Muscle layer of duodenum (tissue), 2 donors: ENCODE data around the gene IL16.
"Not testable (repeated sequence)": the region's sequence is repeated elsewhere in the genome, so short reads cannot be mapped to it uniquely, and the experiment has no call there.

ENCODE experiments used
- H3K27ac ChIP-seq: one replicate; pipeline ENCODE4 v1.7.0; 2013; ENCODE audit warnings: mild to moderate bottlenecking, low read length
- H3K27me3 ChIP-seq: one replicate; pipeline ENCODE4 v1.7.0; 2013; ENCODE audit warnings: low read depth, mild to moderate bottlenecking, control low read depth, low read length
- H3K36me3 ChIP-seq, 2 donors: one replicate each; pipeline ENCODE4 v1.7.0; 2013; ENCODE audit warnings: low read length in 2 of 2, control low read depth in 1 of 2, mild to moderate bottlenecking in 1 of 2; ENCODE audit not compliant: insufficient read depth in 2 of 2, control insufficient read depth in 1 of 2
- H3K4me1 ChIP-seq, 2 donors: one replicate each; pipeline ENCODE4 v1.7.0; 2013; ENCODE audit warnings: low read length in 2 of 2, mild to moderate bottlenecking in 2 of 2, control low read depth in 1 of 2, moderate library complexity in 1 of 2; ENCODE audit not compliant: insufficient read depth in 2 of 2, control insufficient read depth in 1 of 2
- H3K4me3 ChIP-seq, 2 donors: one replicate each; pipeline ENCODE4 v1.7.0; 2013; ENCODE audit warnings: low read length in 2 of 2, low read depth in 1 of 2, mild to moderate bottlenecking in 1 of 2
- H3K9me3 ChIP-seq, 2 donors: one replicate each; pipeline ENCODE4 v1.7.0; 2013; ENCODE audit warnings: low read length in 2 of 2, control low read depth in 1 of 2, mild to moderate bottlenecking in 1 of 2; ENCODE audit not compliant: control insufficient read depth in 1 of 2
- donor health status: healthy.

The IL16 gene

GRCh38 chr15:81190922-81191507 lies 5.7 kb upstream of the IL16 start:
- no peaks in the 10 kb centered on the region for H3K4me1 ChIP-seq
- H3K9me3 ChIP-seq: no peaks in the 10 kb centered on the region
- no peaks in the 10 kb centered on the region for H3K36me3 ChIP-seq
- peak overlapping the region; percentile 70 for H3K27ac ChIP-seq
- H3K27me3 ChIP-seq: no peaks in the 10 kb centered on the region
- H3K4me3 ChIP-seq: no peak overlapping the region

- Histone ChIP-seq H3K27me3 (no peaks in the 10 kb centered on the region), H3K4me1 (no peaks in the 10 kb centered on the region), H3K36me3 (no peaks in the 10 kb centered on the region), H3K4me3 (no peak overlapping the region), H3K9me3 (no peaks in the 10 kb centered on the region), H3K27ac (no peak overlapping the region)
Observed at GRCh38 chr15:81191701-81192100, 5.0 kb upstream of the IL16 start.

GRCh38 chr15:81194723-81195122 lies 2.0 kb upstream of the IL16 start:
- H3K27ac ChIP-seq: no peak overlapping the region
- H3K9me3 ChIP-seq: no peaks in the 10 kb centered on the region
- no peaks in the 10 kb centered on the region for H3K36me3 ChIP-seq
- H3K4me3 ChIP-seq: no peak overlapping the region
- no peaks in the 10 kb centered on the region for H3K4me1 ChIP-seq
- no peaks in the 10 kb centered on the region for H3K27me3 ChIP-seq

- Histone ChIP-seq H3K4me1 (no peaks in the 10 kb centered on the region), H3K27me3 (no peaks in the 10 kb centered on the region), H3K36me3 (no peaks in the 10 kb centered on the region), H3K4me3 (no peak overlapping the region), H3K9me3 (no peaks in the 10 kb centered on the region), H3K27ac (no peak overlapping the region)
Observed at GRCh38 chr15:81195339-81195864, 1.3 kb upstream of the IL16 start.

- Histone ChIP-seq H3K36me3 (no peaks in the 10 kb centered on the region), H3K27me3 (no peaks in the 10 kb centered on the region), H3K4me1 (no peaks in the 10 kb centered on the region), H3K27ac (no peak overlapping the region), H3K9me3 (no peaks in the 10 kb centered on the region), H3K4me3 (no peak overlapping the region)
Observed at GRCh38 chr15:81197255-81197630, 564 bp downstream of the IL16 start.

- Histone ChIP-seq H3K27me3 (no peaks in the 10 kb centered on the region), H3K36me3 (no peaks in the 10 kb centered on the region), H3K27ac (no peak overlapping the region)
Observed at GRCh38 chr15:81197688-81198281, 1.1 kb downstream of the IL16 start.

GRCh38 chr15:81199031-81199779 lies 2.5 kb downstream of the IL16 start:
- H3K4me1 ChIP-seq: no peaks in the 10 kb centered on the region
- no peak overlapping the region for H3K27ac ChIP-seq
- H3K9me3 ChIP-seq: no peaks in the 10 kb centered on the region
- H3K4me3 ChIP-seq: no peak overlapping the region
- H3K36me3 ChIP-seq: no peaks in the 10 kb centered on the region
- no peaks in the 10 kb centered on the region for H3K27me3 ChIP-seq

More at GRCh38 chr15:81197688-81198281, 1.1 kb downstream of the IL16 start:
- no peaks in the 10 kb centered on the region for H3K9me3 ChIP-seq
- H3K4me1 ChIP-seq: no peaks in the 10 kb centered on the region
- H3K4me3 ChIP-seq: no peak overlapping the region

GRCh38 chr15:81206018-81206417 lies 9.3 kb downstream of the IL16 start:
- peaks cover 0 to 9% of the 10 kb centered on the region in 2 donors for H3K9me3 ChIP-seq
- no peak overlapping the region for H3K4me3 ChIP-seq
- no peaks in the 10 kb centered on the region for H3K4me1 ChIP-seq
- H3K27me3 ChIP-seq: no peaks in the 10 kb centered on the region
- no peaks in the 10 kb centered on the region for H3K36me3 ChIP-seq
- H3K27ac ChIP-seq: no peak overlapping the region

- not testable (repeated sequence) for H3K4me3 ChIP-seq, H3K9me3 ChIP-seq, H3K27me3 ChIP-seq, H3K27ac ChIP-seq, H3K4me1 ChIP-seq, H3K36me3 ChIP-seq
Observed at GRCh38 chr15:81207987-81208386, 11.3 kb downstream of the IL16 start.

- Histone ChIP-seq H3K36me3 (no peaks in the 10 kb centered on the region), H3K4me3 (no peak overlapping the region), H3K27me3 (no peaks in the 10 kb centered on the region), H3K9me3 (peaks cover 0 to 20% of the 10 kb centered on the region in 2 donors), H3K4me1 (no peaks in the 10 kb centered on the region), H3K27ac (no peak overlapping the region)
Observed at GRCh38 chr15:81209635-81210034, 13.0 kb downstream of the IL16 start.

GRCh38 chr15:81211376-81211775 lies 14.7 kb downstream of the IL16 start:
- Histone ChIP-seq H3K9me3 (peaks cover 0 to 20% of the 10 kb centered on the region in 2 donors), H3K27ac (no peak overlapping the region), H3K27me3 (no peaks in the 10 kb centered on the region), H3K4me3 (no peak overlapping the region), H3K4me1 (no peaks in the 10 kb centered on the region), H3K36me3 (no peaks in the 10 kb centered on the region)
